HG03095 (cell line): ENCODE measurements around the gene MRPS35.

Source experiments
- ATAC-seq: cut with Tn5 transposase; IDR thresholded peaks from one replicate; pipeline ENCODE4 v1.9.1; 2021; ENCODE audit warnings: moderate library complexity; ENCODE audit not compliant: unreplicated experiment

Gene MRPS35

DNA sequence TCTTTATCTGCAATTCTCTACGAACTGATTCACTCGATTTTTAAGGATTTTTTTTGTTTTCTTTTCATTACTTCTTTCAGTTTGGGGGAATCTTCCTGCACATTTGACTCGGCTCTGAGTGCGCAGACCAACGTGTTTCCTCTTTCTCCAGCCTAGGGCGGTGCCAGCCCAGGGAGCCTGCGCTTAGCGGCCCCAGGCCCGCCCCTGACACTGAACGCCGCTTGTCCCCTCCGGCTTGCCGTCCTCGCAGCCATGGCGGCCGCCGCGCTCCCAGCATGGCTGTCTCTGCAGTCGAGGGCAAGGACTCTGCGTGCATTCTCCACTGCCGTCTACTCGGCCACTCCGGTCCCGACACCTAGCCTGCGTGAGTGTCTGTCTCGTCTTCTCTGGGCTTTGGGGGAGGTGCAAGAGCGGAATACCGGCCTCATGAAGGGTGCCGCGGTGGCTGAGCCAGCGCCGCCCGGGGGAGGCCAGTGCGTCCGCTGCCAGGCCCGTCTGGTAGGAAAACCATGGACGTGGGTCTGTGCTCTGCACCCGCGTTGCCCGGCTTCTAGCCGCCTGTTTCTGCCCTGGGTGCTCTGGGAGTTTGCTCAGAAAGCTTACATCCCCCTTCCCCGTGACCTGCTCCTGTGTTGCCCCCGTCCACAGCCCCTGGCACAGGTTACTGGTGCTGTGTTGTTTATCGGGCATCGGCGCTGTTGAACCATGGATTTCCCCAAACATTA, at the start of gene MRPS35:
MRPS35 (plus strand) TSS at position 241 of the 725 bp plus-strand sequence; CDS start at position 253, 12 bp downstream.
- peak; percentile 95 for ATAC-seq

DNA sequence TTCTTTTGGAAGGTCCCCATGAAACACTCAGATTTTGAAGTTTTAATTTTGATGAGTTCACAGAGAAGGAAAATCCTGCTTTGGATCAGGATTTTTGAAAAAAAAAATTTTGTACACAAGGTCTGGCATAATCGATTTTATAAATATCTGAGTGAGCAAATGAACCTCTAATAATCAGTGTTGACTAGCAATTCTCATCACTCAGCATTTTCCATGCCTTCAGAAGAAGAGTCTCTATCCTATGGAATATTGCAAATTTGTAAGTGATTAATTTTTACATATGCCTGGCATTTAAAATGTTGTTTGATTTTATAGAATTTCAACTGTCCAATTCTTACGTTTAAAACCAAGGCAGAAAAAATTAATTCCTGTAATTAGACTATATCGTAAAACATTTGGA, 44.9 kb upstream of the MRPS35 start:
- ATAC-seq, result no peak

DNA sequence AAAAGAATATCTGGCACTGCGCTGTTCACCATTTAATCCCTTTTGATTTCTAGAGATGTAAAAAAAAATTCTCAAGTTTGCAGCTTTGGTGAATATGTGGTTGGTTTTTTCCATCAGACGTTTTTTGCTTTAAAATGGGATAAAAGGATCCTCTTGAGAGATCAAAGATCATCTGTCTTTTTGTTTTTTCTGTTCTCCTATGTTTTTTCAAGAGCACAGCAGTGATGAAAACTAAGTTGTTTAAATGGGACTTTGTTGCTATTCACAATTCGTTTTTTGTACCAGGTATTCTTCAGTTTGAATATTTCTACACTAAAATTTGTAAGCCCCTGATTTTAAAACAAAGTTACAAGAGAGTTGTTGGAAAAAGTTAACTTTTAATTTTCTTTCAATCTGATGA, 44.1 kb upstream of the MRPS35 start:
- no peak for ATAC-seq

DNA sequence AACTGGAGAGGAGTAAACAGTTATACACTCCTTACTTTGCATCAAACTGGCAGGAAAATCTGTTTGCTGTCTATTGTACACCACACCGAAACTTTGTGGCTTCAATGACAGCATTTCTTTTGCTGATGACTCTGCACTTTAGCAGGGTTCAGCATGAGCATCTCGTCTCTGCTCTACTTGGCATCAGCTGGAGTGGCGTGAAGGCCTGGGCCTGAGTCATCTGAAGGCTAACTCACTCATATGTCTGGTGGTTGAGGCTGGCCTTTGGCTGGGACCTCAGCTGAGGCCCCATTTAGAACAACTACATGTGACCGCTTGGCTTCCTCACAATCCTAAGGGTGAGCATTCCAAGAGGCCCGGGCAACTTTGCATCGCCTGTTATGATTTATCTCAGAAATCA, 43.1 kb upstream of the MRPS35 start:
- no peak for ATAC-seq

DNA sequence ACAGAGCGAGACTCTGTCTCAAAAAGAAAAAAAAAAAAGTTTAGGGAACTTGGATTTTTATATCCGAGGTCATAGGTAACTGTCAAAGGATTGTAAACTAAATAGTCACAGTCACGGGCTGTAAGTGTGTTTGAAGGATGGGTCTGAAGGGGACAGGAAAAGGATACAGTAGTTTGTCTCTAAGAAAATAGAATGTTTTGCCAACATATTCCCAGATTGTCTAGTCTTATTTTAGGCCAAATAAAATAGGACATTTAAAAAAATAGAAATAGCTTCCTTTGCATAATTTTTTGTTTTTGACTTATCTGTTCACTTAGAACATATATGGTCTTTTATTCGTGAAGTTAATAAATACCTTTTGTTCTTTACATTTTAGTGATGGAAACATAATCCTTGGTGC, 38.6 kb upstream of the MRPS35 start:
- no peak for ATAC-seq

DNA sequence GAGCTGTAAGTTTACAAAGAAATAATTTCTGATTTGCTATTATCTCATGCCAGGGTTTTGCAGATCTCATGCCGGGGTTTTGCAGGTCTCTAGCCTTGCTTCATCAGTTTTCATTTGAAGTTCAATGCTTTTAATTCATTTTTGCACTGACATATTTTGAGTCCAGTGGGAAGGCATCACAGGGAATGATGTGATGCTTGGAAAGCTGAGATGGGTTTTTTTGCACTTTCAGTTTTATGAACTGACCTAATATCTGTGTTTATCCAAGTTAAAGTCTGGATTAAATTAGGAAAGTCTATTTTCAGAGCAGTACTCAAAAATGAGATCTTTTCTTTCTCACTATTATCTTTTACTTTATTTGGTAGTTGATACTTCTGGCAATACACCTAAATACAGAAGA, 38.0 kb upstream of the MRPS35 start:
- no peak for ATAC-seq

DNA sequence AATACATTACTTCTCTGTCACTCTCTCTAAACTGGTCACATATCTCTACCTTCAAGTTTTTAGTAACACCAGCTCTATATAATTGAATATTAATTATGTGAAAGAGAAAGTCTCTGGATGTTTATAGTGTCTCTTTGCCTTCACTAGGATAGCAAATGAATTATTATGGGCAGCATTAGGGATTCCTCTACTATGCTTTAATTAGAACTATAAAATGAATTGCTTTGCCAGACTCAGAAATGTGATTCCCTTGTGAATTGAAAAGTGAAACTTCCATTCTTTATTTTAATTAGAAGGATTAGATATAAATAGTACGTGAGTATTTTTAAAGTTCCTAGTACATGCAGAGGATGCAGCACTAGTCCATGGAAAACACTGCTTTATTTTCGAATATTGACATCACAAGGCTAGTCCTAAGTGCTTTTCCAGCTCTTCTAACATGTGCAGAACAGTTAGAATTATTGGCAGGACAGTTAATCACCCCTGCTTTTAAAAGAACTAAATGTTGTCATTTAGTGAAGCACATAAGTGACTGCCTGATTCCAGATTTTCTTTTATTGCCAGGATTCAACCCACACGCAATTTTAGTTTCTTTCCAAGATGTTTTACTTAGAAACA, 37.4 kb upstream of the MRPS35 start:
- ATAC-seq, result no peak

DNA sequence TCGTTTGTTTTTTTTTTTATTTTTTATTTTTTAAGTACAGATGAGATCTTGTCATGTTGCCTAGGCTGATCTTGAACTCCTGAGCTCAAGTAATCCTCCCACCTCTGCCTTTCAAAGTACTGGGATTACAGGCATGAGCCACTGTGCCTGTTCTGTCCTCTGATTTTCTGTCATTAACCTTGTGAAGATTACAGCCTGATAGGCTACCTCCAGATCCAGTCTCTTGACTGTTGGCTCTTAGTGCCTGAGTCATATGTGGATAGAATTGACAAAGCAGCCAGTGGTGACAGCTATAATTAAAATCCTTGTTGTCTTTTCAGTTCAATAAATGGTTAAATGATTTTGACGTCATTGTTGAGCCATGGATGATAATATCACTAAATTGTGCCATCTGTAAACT, 35.6 kb upstream of the MRPS35 start:
- ATAC-seq, result no peak

DNA sequence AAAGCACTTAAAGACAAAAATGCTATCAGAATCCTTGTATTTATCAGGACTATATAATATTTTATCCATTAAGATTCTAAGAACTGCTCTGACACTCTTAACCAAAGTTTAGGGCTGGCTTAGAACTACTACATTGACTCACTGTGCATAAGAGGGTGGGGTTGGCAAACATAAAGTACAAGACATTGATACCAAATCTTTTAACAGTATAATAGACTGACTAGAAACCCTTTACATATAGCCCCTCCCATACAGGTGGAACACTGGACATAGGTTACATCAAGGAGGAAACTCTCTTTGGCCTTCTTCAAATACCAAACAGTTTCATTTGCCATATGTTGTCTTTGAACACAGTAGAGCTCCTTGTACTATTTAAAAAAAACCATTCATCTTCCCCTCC, 30.0 kb upstream of the MRPS35 start:
- no peak for ATAC-seq

DNA sequence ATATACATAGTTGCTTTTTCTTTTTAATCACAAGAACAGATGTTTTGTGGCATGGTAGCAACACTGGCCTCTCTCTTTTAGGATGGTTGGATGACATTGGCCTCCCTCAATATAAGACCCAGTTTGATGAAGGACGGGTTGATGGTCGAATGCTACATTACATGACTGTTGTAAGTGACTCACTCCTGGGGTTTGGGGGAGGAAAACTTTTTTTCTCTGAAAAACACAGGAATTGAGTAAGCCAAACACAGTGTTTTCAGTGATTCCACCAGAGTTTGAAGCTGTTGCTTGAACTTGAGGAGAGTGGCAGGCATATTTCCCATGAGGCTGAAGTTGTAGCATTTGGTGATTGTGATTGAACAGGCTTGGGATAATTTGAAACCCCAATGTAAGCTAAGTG, 28.1 kb upstream of the MRPS35 start:
- ATAC-seq, result no peak

DNA sequence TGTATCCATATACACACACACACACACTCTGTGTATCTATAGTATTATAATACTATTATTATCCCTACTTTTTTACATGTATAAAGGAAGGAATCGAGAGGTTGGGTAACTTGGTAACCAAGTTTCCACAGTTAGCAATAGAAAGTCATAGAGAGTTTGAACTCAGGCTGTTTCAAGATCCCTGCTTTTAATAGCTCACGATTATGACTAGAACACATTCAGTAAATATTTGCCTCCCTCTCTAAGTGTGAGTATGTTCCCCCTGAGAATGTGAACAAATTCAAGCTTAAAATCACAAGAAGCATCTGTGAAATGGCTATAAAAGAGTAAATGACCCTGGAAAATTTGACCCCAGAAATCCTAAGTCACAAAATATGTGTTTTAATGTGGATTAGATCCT, 25.4 kb upstream of the MRPS35 start:
- no peak for ATAC-seq

DNA sequence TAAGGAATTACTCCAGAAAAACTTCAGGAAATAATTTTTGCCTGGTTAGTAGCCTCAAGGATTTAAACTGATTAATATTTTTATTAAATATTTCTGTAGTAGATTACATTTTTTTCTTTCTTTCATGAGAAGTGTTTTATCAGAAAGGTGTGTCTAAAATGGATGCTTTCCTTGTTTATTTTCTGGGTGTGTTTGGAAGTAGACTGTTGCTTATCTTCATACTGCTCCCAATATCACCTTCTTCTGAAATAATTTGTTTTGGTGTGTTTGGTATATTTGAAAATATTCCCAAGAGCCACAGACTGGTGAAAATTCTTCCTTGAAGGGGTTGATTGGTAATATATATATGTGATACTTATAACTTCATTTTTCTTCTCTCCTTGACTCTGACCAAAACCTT, 24.5 kb upstream of the MRPS35 start:
- ATAC-seq, result no peak

DNA sequence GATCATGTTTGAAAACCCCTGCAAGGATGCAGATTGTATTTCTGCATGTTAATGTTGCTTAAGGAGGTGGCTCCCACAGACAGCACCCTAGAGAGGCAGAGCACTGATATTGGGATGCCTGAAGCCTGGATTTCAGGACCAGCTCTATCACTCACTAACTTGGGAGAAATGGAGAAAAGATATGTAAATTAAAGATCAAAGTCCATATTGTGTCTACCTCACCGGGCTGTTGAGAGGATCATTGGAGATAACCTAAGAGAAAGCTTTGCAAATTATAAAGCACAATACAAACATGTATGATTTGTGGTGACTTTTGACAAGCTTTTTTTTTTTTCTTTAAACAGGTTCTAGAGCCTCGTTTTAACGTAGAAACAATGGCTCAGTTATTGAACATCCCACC, 22.0 kb upstream of the MRPS35 start:
- no peak for ATAC-seq

DNA sequence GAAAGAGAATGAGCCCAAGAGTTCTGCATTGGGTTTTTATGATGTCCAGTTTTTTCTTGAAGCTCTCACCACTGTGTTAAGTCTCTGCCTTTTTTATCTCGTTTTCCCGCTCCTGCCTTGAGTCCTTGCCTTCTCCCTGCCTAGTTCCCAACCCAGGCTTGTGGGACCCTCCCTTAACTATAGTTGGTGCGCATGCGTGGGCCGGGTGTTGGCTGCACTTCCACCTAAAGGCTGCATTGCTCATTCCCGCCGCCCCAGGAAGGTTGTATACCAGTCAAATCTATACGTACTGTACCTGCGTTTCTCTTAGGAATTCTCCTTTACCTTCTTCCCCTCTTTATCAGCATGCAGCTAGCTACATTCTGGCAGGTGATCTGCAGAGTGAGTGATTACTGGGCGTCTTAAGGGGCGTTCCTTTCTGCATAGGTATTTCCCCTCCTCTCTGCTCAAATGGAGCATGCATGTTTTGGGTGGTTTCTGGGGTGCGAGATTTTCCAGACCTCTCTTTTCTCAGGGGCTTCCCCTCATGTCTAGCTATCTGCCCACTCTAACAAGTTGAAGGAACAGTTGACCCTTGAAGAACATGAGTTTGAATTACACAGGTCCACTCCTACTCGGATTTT, 21.0 kb upstream of the MRPS35 start:
- ATAC-seq, result no peak

DNA sequence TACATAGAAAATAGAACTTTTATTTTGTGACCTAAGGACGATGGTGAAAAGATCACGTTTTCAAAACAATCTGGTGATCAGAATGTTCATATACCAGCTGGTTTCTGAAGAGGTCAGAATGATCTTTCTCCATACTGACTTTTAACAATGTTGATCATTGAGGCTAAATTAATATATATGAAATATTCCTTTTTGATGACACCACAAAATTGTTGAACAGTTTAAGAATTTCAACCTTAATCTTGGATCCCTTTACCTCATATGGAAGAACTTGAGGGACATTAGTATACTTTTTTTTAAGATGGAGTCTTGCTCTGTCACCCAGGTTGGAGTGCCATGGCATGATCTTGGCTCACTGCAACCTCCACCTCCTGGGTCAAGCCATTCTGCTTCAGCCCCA, 17.2 kb upstream of the MRPS35 start:
- ATAC-seq, result no peak

DNA sequence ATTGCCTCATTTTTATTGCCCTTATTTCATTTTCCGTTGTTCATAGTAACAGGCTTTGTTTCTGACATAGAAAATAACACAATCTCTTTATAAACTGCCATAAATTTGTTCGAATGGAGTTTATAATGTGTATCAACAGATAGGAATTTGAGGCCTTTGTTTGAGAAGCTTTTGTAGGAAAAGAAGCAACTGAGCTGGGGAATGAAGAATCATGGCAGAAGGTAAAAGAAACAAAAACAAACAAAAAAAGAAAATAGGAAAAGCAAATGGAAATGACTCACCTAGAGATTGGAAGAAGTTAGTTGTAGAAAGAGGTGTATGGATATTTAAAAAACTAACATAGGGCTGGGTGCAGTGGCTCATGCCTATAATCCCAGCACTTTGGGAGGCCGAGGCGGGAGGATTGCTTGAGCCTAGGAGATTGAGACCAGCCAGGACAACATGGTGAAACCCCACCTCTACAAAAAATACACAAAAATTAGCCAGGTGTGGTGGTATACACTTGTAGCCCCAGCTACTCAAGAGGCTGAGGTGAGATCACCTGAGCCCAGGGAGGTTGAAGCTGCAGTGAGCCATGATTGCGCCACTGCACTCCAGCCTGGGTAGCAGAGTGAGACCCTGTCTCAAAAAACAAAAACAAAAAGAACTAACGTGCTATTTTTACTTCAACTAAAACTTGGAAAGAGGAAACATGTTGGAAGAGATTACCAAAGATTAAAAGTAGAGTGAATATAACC, 14.9 kb upstream of the MRPS35 start:
- ATAC-seq, result no peak

DNA sequence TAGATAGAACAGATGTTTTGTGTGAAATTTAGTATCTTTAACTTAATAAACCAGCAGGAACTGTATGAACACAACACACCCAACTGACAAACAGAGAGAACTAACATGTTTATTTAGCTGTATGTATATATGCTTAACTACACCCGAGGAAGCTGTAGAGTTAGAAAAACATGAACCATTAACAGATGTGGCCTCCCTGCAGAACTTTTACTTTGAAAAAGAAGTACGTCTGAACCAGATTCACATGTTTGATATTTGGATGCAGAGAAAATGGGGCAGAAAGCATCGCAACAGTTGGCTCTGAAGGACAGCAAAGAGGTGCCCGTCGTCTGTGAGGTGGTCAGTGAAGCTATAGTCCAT, 14.4 kb upstream of the MRPS35 start, which contains the start of gene REP15:
REP15 (plus strand) TSS at position 155 of the 360 bp plus-strand sequence; CDS start at position 271, 116 bp downstream.
- ATAC-seq, result no peak

DNA sequence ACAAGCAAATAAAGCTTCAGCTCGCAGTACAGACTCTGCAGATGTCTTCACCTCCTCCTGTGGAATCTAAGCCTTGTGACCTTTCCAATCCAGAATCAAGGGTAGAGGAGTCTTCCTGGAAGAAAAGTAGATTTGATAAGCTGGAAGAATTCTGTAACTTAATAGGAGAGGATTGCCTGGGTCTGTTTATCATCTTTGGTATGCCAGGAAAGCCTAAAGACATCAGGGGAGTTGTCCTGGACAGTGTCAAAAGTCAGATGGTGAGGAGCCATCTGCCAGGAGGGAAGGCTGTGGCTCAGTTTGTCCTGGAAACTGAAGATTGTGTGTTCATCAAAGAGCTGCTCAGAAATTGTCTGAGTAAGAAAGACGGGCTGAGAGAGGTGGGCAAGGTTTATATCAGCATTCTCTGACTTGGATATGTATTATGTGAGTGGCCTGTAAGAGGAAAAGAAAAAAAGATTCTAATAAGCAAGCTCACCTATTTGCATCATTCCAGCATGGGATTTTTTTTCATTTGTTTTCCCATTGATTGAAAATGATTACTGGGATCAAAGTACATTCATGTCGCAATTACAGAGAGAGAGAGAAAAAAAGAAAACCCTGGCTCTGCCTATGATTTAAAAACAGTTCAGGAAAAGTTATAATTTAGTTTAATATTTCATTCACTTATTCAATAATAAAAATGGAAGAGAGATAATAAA, 13.6 kb upstream of the MRPS35 start:
- ATAC-seq, result no peak

DNA sequence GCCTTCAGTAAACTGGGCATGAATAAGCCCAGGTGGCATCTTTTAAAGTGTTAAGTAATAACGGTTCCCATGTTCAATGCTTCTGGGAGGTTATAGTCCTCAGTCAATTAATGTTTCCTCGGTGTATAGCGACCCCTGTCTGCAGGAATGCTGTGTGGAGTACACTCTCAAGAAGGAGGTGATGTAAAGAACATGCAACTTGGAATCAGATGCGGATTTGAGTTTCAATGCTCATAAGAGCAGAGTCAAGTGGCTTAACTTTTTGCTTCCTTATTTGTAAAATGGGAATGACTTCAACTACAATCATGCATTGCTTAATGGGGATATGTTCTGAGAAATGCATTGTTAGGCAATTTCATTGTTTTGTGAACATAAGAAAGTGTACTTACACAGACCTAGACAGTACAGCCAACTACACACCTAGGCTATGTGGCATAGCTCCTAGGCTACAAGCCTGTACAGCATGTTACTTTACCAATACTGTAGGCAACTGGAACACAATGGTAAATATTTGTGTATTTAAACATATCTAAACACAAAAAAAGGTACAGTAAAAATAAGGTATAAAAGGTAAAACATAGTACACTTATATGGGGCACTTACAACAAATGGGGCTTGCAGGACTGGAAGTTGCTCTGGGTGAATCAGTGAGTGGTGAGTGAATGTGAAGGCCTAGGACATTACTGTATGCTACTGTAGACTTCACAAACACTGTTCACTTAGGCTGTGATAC, 6.7 kb upstream of the MRPS35 start:
- peak; percentile 84 for ATAC-seq

DNA sequence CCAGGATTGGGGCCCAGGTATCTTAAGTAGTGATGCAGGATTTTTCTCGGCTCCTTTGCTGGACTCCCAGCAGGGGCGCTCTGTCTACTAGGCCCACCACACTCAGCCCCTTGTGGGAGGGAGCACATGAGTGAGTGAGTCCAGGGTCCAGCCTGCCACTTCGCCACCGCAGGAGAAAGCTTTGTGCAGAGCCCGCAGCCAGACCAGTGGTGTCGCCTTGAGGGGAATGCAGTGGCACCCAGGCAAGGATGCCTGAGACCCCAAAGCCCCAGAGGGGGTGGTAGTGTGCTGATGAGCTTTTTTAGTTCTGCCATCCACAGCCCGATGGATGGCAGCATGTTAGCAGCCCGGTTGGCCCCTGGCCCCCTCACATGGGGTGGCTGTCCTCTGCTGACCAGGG, 5.4 kb upstream of the MRPS35 start:
- no peak for ATAC-seq
